Karpas-422 (cell line): ENCODE results near the gene ANKRD66. TPM values are rescaled to one million over a fixed set of nuclear protein-coding genes. Genes with fewer than 3 reads are reported as not detected.
"Not testable (repeated sequence)": the region's sequence is repeated elsewhere in the genome, so short reads cannot be mapped to it uniquely, and the experiment has no call there.

Experiments
- DNase-seq: peaks from one replicate; pipeline ENCODE4 v3.0.0-alpha.2; 2015
- H2AFZ ChIP-seq: fragments of 200-600 bp; sonication (generic); 2 replicates; pipeline ENCODE4 v1.6.1; 2014; ENCODE audit warnings: antibody characterized with exemption, low read length, mixed read lengths
- H3K27ac ChIP-seq: fragments of 200-600 bp; sonication (generic); 2 replicates; pipeline ENCODE4 v1.5.1; 2014; ENCODE audit warnings: mild to moderate bottlenecking, low read length, moderate library complexity
- H3K27me3 ChIP-seq: fragments of 200-600 bp; sonication (generic); 2 replicates; pipeline ENCODE4 v1.6.1; 2014; ENCODE audit warnings: low read length, mixed read lengths
- H3K36me3 ChIP-seq: fragments of 200-600 bp; sonication (generic); 2 replicates; pipeline ENCODE4 v1.6.1; 2014; ENCODE audit warnings: low read length, mixed read lengths; ENCODE audit not compliant: insufficient read depth
- H3K4me1 ChIP-seq: fragments of 200-600 bp; sonication (generic); 2 replicates; pipeline ENCODE4 v1.6.1; 2014; ENCODE audit warnings: mild to moderate bottlenecking, low read length, mixed read lengths
- H3K4me2 ChIP-seq: fragments of 200-600 bp; sonication (generic); 2 replicates; pipeline ENCODE4 v1.6.1; 2014; ENCODE audit warnings: low read length, low read depth, mild to moderate bottlenecking; ENCODE audit not compliant: poor library complexity, severe bottlenecking
- H3K4me3 ChIP-seq: fragments of 200-600 bp; sonication (generic); 2 replicates; pipeline ENCODE4 v1.5.1; 2014; ENCODE audit warnings: mild to moderate bottlenecking, antibody characterized with exemption, low read length, mixed read lengths
- H3K79me2 ChIP-seq: fragments of 200-600 bp; sonication (generic); 2 replicates; pipeline ENCODE4 v1.6.1; 2014; ENCODE audit warnings: mild to moderate bottlenecking, low read length, mixed read lengths
- H3K9ac ChIP-seq: fragments of 200-600 bp; sonication (generic); 2 replicates; pipeline ENCODE4 v1.6.0; 2014; ENCODE audit warnings: low read length
- H3K9me2 ChIP-seq: fragments of 200-600 bp; sonication (generic), shearing (Covaris generic); replicated peaks from 2 replicates; pipeline ENCODE4 v1.6.0; 2014; ENCODE audit warnings: mild to moderate bottlenecking, low read length, moderate library complexity; ENCODE audit not compliant: insufficient read depth
- H3K9me3 ChIP-seq: fragments of 300-700, 200-600 bp; sonication (generic); 2 replicates; pipeline ENCODE4 v1.6.1; 2014; ENCODE audit warnings: low read length, mixed read lengths
- H4K20me1 ChIP-seq: fragments of 200-600 bp; sonication (generic); 2 replicates; pipeline ENCODE4 v1.6.1; 2014; ENCODE audit warnings: mild to moderate bottlenecking, antibody characterized with exemption, low read length, low read depth; ENCODE audit not compliant: insufficient read depth
- total RNA-seq: library from RNA; depleted of rRNA; stranded (reverse); fragments of >200 nt; shearing (Covaris generic); gene quantifications from 2 replicates; pipeline ENCODE4 v1.2.3, GENCODE V29; 2014; ENCODE audit warnings: low replicate concordance

ANKRD66 gene
- total RNA-seq, 1 experiment from 2014 or later = not detected

GRCh38 chr6:46773201-46773855 is 26.6 kb downstream of the ANKRD66 start:
- peaks cover 26% of the 10 kb centered on the region for H3K4me1 ChIP-seq
- no peaks in the 10 kb centered on the region for H3K36me3 ChIP-seq
- H3K9ac ChIP-seq = no peak overlapping the region
- H3K27ac ChIP-seq = peak overlapping the region; percentile 56; the same call in 1 of the 2 replicates
- H3K9me3 ChIP-seq = no peaks in the 10 kb centered on the region
- peak overlapping the region; percentile 68 for H3K4me2 ChIP-seq
- no peaks in the 10 kb centered on the region for H3K9me2 ChIP-seq
- H3K4me3 ChIP-seq = peak overlapping the region; percentile 3; the same call in 1 of the 2 replicates
- H3K27me3 ChIP-seq = no peaks in the 10 kb centered on the region
- no peaks in the 10 kb centered on the region for H4K20me1 ChIP-seq
- H3K79me2 ChIP-seq = no peaks in the 10 kb centered on the region
- H2AFZ ChIP-seq = peak overlapping the region; percentile 47; the same call in 1 of the 2 replicates
- peak; percentile 79 for DNase-seq

DNA sequence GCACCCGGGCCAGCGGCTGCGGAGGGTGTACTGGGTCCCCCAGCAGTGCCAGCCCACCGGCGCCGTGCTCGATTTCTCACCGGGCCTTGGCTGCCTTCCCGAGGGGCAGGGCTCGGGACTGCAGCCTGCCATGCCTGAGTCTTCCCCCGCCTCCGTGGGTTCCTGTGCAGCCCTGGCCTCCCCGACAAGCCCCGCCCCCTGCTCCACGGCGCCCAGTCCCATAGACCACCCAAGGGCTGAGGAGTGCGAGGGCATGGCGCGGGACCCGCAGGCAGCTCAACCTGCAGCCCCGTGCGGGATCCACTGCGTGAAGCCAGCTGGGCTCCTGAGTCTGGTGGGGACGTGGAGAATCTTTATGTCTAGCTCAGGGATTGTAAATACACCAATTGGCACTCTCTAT is 28.0 kb downstream of the ANKRD66 start:
- not testable (repeated sequence) for H3K4me3 ChIP-seq, H3K9me3 ChIP-seq, H3K79me2 ChIP-seq, H4K20me1 ChIP-seq, H2AFZ ChIP-seq, H3K36me3 ChIP-seq, DNase-seq, H3K9me2 ChIP-seq, H3K27me3 ChIP-seq, H3K9ac ChIP-seq, H3K27ac ChIP-seq, H3K4me2 ChIP-seq
- H3K4me1 ChIP-seq = peaks cover 26% of the 10 kb centered on the region

GRCh38 chr6:46776070-46776712 is 29.5 kb downstream of the ANKRD66 start:
- Histone ChIP-seq H3K9ac (no peak overlapping the region), H3K9me2 (no peaks in the 10 kb centered on the region), H3K4me1 (peaks cover 26% of the 10 kb centered on the region), H3K4me2 (no peak overlapping the region), H3K4me3 (no peak overlapping the region), H3K27me3 (no peaks in the 10 kb centered on the region), H3K9me3 (no peaks in the 10 kb centered on the region), H3K36me3 (no peaks in the 10 kb centered on the region), H3K27ac (no peak overlapping the region), H3K79me2 (no peaks in the 10 kb centered on the region), H4K20me1 (no peaks in the 10 kb centered on the region), H2AFZ (no peak overlapping the region)
- no peak for DNase-seq

- no peaks in the 10 kb centered on the region for H3K9me2 ChIP-seq
- no peak for DNase-seq
- H3K4me1 ChIP-seq = peaks cover 14% of the 10 kb centered on the region
- H4K20me1 ChIP-seq = no peaks in the 10 kb centered on the region
- H3K27ac ChIP-seq = no peak overlapping the region
- H3K79me2 ChIP-seq = no peaks in the 10 kb centered on the region
- no peaks in the 10 kb centered on the region for H3K36me3 ChIP-seq
- no peak overlapping the region for H3K4me2 ChIP-seq
- H3K4me3 ChIP-seq = no peak overlapping the region
- H3K9me3 ChIP-seq = no peaks in the 10 kb centered on the region
- no peak overlapping the region for H3K9ac ChIP-seq
- no peak overlapping the region for H2AFZ ChIP-seq
- 0 out of 2 replicates have a peak, but pooled peaks cover 2% of the 10 kb centered on the region for H3K27me3 ChIP-seq
Measured at GRCh38 chr6:46777476-46778346, 31.0 kb downstream of the ANKRD66 start.

DNA sequence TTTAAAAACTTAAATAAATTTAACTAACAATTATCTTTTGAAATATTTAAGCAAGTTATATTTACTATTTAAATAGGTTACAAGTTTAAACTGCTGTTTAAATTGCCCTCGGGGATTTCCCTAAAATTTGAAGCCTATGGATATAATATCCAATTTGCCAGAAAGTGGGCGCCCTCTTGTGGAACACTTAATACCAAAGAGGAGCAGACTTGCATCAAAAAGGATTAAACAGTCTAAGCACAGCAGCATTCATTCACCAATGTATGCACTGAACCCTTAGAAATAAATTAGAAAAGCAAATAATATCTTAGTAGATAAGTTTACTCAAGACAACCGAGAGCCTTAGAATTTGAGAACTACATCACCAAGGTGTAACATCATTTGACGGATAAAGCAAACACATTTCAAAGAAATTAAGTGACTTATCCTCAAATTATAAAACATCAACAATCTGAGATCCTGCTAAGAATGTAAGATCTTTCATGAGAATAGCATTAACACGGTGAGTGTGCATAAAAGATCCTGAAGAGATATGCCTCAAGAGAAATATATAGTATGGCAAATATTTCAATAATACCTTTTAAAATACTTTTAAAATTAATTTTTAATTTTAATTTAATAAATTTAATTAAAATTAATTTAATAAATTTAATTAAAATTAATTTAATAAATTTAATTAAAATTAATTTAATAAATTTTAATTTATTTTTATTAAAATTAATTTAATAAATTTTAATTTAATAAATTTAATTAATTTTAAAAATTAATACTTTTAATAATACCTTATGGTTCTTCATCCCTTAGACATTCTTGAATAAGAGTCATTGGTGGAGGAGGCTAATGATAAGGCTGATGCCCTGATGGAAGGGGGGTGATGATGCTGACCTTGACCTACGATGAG is 35.0 kb downstream of the ANKRD66 start:
- no peaks in the 10 kb centered on the region for H3K36me3 ChIP-seq
- DNase-seq = peak; percentile 82
- no peak overlapping the region for H3K4me3 ChIP-seq
- 0 out of 2 replicates have a peak, but pooled peaks cover 2% of the 10 kb centered on the region for H3K27me3 ChIP-seq
- no peak overlapping the region for H2AFZ ChIP-seq
- H4K20me1 ChIP-seq = no peaks in the 10 kb centered on the region
- no peak overlapping the region for H3K27ac ChIP-seq
- H3K4me1 ChIP-seq = no peaks in the 10 kb centered on the region; the same call in 1 of the 2 replicates
- no peaks in the 10 kb centered on the region for H3K9me3 ChIP-seq
- no peaks in the 10 kb centered on the region for H3K9me2 ChIP-seq
- no peak overlapping the region for H3K4me2 ChIP-seq
- no peaks in the 10 kb centered on the region for H3K79me2 ChIP-seq
- H3K9ac ChIP-seq = no peak overlapping the region

- Histone ChIP-seq H3K9me3 (no peaks in the 10 kb centered on the region), H3K9ac (no peak overlapping the region), H4K20me1 (no peaks in the 10 kb centered on the region), H3K4me1 (no peaks in the 10 kb centered on the region; the same call in 1 of the 2 replicates), H3K4me3 (no peak overlapping the region), H2AFZ (no peak overlapping the region), H3K9me2 (no peaks in the 10 kb centered on the region), H3K27me3 (0 out of 2 replicates have a peak, but pooled peaks cover 2% of the 10 kb centered on the region), H3K27ac (no peak overlapping the region), H3K79me2 (no peaks in the 10 kb centered on the region), H3K4me2 (no peak overlapping the region), H3K36me3 (no peaks in the 10 kb centered on the region)
- no peak for DNase-seq
Measured at GRCh38 chr6:46784535-46784934, 37.8 kb downstream of the ANKRD66 start.

- H3K27ac ChIP-seq = no peak overlapping the region
- no peaks in the 10 kb centered on the region for H4K20me1 ChIP-seq
- DNase-seq = no peak
- no peak overlapping the region for H3K9ac ChIP-seq
- no peaks in the 10 kb centered on the region for H3K9me3 ChIP-seq
- H3K9me2 ChIP-seq = no peaks in the 10 kb centered on the region
- no peak overlapping the region for H3K4me2 ChIP-seq
- H3K4me1 ChIP-seq = no peaks in the 10 kb centered on the region
- no peaks in the 10 kb centered on the region for H3K36me3 ChIP-seq
- no peak overlapping the region for H2AFZ ChIP-seq
- H3K4me3 ChIP-seq = no peak overlapping the region
- H3K79me2 ChIP-seq = no peaks in the 10 kb centered on the region
- no peaks in the 10 kb centered on the region for H3K27me3 ChIP-seq
Measured at GRCh38 chr6:46787871-46788540, 41.3 kb downstream of the ANKRD66 start.
